ENCODE results near the gene UBE2I.

DNA sequence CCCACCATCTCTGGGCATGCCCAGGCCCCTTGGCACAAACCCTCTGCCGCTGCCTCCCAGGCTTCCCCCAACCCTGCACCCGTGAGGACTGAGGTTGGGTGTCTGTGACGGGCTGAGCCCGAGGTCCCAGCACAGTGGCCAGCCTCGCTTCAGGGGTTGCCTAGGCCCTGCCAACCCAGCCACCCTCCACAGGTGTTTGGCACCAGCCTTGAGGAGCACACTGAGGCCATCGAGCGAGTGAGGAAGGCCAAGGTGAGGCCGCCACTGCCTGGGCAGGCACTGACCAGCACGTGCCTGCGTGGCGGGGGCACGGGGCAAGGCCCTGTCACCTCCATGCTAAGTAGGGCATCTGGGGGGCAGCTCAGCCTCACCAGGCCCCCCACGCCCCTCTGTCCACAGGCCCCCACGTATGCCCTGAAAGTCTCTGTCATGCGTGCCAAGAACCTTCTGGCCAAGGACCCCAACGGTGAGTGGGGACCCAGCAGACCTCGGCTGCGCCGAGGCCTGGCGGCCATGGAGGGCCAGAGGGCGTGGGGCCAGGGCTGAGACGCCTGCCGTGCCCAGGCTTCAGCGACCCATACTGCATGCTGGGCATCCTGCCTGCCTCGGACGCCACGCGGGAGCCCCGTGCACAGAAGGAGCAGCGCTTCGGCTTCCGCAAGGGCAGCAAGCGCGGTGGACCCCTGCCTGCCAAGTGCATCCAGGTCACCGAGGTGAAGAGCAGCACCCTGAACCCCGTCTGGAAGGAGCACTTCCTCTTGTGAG, 31.5 kb downstream of the UBE2I start:
- TF ChIP-seq, protein P1, sequence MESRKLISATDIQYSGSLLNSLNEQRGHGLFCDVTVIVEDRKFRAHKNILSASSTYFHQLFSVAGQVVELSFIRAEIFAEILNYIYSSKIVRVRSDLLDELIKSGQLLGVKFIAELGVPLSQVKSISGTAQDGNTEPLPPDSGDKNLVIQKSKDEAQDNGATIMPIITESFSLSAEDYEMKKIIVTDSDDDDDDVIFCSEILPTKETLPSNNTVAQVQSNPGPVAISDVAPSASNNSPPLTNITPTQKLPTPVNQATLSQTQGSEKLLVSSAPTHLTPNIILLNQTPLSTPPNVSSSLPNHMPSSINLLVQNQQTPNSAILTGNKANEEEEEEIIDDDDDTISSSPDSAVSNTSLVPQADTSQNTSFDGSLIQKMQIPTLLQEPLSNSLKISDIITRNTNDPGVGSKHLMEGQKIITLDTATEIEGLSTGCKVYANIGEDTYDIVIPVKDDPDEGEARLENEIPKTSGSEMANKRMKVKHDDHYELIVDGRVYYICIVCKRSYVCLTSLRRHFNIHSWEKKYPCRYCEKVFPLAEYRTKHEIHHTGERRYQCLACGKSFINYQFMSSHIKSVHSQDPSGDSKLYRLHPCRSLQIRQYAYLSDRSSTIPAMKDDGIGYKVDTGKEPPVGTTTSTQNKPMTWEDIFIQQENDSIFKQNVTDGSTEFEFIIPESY (IDR thresholded peaks at IDR 0.05) = no peak
- TF ChIP-seq, protein P2, sequence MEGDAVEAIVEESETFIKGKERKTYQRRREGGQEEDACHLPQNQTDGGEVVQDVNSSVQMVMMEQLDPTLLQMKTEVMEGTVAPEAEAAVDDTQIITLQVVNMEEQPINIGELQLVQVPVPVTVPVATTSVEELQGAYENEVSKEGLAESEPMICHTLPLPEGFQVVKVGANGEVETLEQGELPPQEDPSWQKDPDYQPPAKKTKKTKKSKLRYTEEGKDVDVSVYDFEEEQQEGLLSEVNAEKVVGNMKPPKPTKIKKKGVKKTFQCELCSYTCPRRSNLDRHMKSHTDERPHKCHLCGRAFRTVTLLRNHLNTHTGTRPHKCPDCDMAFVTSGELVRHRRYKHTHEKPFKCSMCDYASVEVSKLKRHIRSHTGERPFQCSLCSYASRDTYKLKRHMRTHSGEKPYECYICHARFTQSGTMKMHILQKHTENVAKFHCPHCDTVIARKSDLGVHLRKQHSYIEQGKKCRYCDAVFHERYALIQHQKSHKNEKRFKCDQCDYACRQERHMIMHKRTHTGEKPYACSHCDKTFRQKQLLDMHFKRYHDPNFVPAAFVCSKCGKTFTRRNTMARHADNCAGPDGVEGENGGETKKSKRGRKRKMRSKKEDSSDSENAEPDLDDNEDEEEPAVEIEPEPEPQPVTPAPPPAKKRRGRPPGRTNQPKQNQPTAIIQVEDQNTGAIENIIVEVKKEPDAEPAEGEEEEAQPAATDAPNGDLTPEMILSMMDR (IDR thresholded peaks at IDR 0.05; ENCODE audit: low read depth, low read length, missing input control) = no peak
- TF ChIP-seq FOXA1 (IDR thresholded peaks at IDR 0.05) = no peak
- TF ChIP-seq RXRA (IDR thresholded peaks at IDR 0.05) = no peak
- TF ChIP-seq YY1 (IDR thresholded peaks at IDR 0.05) = no peak
- no peak for TF ChIP-seq RAD21 (IDR thresholded peaks at IDR 0.05)
- no peak for TF ChIP-seq FOXA2 (IDR thresholded peaks at IDR 0.05)
- no peak for TF ChIP-seq JUND (IDR thresholded peaks at IDR 0.05)
- TF ChIP-seq MAX (IDR thresholded peaks at IDR 0.05) = no peak
- TF ChIP-seq, protein P3, sequence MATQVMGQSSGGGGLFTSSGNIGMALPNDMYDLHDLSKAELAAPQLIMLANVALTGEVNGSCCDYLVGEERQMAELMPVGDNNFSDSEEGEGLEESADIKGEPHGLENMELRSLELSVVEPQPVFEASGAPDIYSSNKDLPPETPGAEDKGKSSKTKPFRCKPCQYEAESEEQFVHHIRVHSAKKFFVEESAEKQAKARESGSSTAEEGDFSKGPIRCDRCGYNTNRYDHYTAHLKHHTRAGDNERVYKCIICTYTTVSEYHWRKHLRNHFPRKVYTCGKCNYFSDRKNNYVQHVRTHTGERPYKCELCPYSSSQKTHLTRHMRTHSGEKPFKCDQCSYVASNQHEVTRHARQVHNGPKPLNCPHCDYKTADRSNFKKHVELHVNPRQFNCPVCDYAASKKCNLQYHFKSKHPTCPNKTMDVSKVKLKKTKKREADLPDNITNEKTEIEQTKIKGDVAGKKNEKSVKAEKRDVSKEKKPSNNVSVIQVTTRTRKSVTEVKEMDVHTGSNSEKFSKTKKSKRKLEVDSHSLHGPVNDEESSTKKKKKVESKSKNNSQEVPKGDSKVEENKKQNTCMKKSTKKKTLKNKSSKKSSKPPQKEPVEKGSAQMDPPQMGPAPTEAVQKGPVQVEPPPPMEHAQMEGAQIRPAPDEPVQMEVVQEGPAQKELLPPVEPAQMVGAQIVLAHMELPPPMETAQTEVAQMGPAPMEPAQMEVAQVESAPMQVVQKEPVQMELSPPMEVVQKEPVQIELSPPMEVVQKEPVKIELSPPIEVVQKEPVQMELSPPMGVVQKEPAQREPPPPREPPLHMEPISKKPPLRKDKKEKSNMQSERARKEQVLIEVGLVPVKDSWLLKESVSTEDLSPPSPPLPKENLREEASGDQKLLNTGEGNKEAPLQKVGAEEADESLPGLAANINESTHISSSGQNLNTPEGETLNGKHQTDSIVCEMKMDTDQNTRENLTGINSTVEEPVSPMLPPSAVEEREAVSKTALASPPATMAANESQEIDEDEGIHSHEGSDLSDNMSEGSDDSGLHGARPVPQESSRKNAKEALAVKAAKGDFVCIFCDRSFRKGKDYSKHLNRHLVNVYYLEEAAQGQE (IDR thresholded peaks at IDR 0.05) = no peak
- TF ChIP-seq SP1 (IDR thresholded peaks at IDR 0.05) = no peak
- no peak for TF ChIP-seq TAF1 (conservative IDR thresholded peaks at IDR 0.05)
- no peak for TF ChIP-seq HNF4G (IDR thresholded peaks at IDR 0.05)
